GM23338 (cell line): ENCODE results near the gene CLEC11A. TPM values are rescaled to one million over a fixed set of nuclear protein-coding genes. Genes with fewer than 3 reads are reported as not detected.

Experiments used
- ATAC-seq: fragments of 200-7000 bp; cut with Tn5 transposase; 3 replicates; pipeline ENCODE4 v1.9.1; 2020
- DNase-seq: peaks from one replicate; pipeline ENCODE4 v3.0.0-alpha.2; 2015; ENCODE audit warnings: low spot score
- H2AFZ ChIP-seq: fragments of 200-600 bp; sonication (generic); 2 replicates; pipeline ENCODE4 v1.8.0; 2016; ENCODE audit warnings: antibody characterized with exemption, mild to moderate bottlenecking, moderate library complexity
- H3F3A ChIP-seq: fragments of 200-600 bp; sonication (generic); replicated peaks from 2 replicates; pipeline ENCODE4 v1.8.0; 2017; ENCODE audit warnings: antibody characterized with exemption, mixed run types, low read depth
- H3K27ac ChIP-seq: fragments of 200-600 bp; sonication (generic); 2 replicates; pipeline ENCODE4 v1.6.1; 2016; ENCODE audit warnings: low read depth
- H3K27me3 ChIP-seq: fragments of 200-600 bp; sonication (generic); 2 replicates; pipeline ENCODE4 v1.8.0; 2016; ENCODE audit warnings: mild to moderate bottlenecking, mixed run types, moderate library complexity; ENCODE audit not compliant: insufficient read depth
- H3K36me3 ChIP-seq: fragments of 200-600 bp; sonication (generic); 2 replicates; pipeline ENCODE4 v1.8.0; 2016; ENCODE audit warnings: mild to moderate bottlenecking; ENCODE audit not compliant: insufficient read depth
- H3K4me1 ChIP-seq: fragments of 200-600 bp; sonication (generic); 2 replicates; pipeline ENCODE4 v1.8.0; 2016; ENCODE audit warnings: mild to moderate bottlenecking, moderate library complexity; ENCODE audit not compliant: insufficient read depth
- H3K4me2 ChIP-seq: fragments of 200-600 bp; sonication (generic); 2 replicates; pipeline ENCODE4 v1.7.1; 2017; ENCODE audit warnings: mixed run types
- H3K4me3 ChIP-seq: fragments of 200-600 bp; sonication (generic); 2 replicates; pipeline ENCODE4 v1.6.1; 2016; ENCODE audit warnings: mixed run types
- H3K79me2 ChIP-seq: fragments of 200-600 bp; sonication (generic); replicated peaks from 2 replicates; pipeline ENCODE4 v1.8.0; 2017; ENCODE audit warnings: mild to moderate bottlenecking; ENCODE audit not compliant: insufficient read depth
- H3K9me2 ChIP-seq: fragments of 200-600 bp; sonication (generic); 2 replicates; pipeline ENCODE4 v1.8.0; 2017; ENCODE audit not compliant: insufficient read depth
- H4K20me1 ChIP-seq: fragments of 200-600 bp; sonication (generic); replicated peaks from 2 replicates; pipeline ENCODE4 v1.8.0; 2017; ENCODE audit warnings: mild to moderate bottlenecking; ENCODE audit not compliant: insufficient read depth
- H3K27ac Mint-ChIP-seq: 2 replicates; pipeline ENCODE4 v1.8.0; 2020; ENCODE audit warnings: inconsistent platforms, mild to moderate bottlenecking, moderate library complexity, mixed read lengths
- H3K27me3 Mint-ChIP-seq: 3 replicates; pipeline ENCODE4 v1.8.0; 2022; ENCODE audit warnings: low read depth, mild to moderate bottlenecking, moderate library complexity, mixed read lengths, inconsistent platforms; ENCODE audit not compliant: insufficient read depth, poor library complexity
- H3K36me3 Mint-ChIP-seq: 3 replicates; pipeline ENCODE4 v1.8.0; 2021; ENCODE audit warnings: low read depth, mild to moderate bottlenecking, inconsistent platforms, moderate library complexity, mixed read lengths
- H3K4me1 Mint-ChIP-seq: 3 replicates; pipeline ENCODE4 v1.8.0; 2020; ENCODE audit warnings: mild to moderate bottlenecking, inconsistent platforms, mixed read lengths
- H3K4me3 Mint-ChIP-seq: 3 replicates; pipeline ENCODE4 v1.8.0; 2021; ENCODE audit warnings: moderate library complexity, mild to moderate bottlenecking, inconsistent platforms, mixed read lengths
- H3K9me3 Mint-ChIP-seq: 3 replicates; pipeline ENCODE4 v1.8.0; 2020; ENCODE audit warnings: moderate library complexity, mild to moderate bottlenecking, inconsistent platforms, mixed read lengths
- CREB1 ChIP-seq: fragments of 250-450 bp; sonication (Bioruptor Pico); IDR thresholded peaks from 2 replicates; pipeline ENCODE4 v1.5.0; 2020; ENCODE audit warnings: low read depth, mild to moderate bottlenecking, moderate library complexity
- EZH2phosphoT487 ChIP-seq: fragments of 200-600 bp; sonication (generic); IDR thresholded peaks from one replicate; pipeline ENCODE4 v1.8.1; 2018; ENCODE audit warnings: antibody characterized with exemption; ENCODE audit not compliant: unreplicated experiment
- JUNB ChIP-seq: IDR thresholded peaks from one replicate; pipeline ENCODE4 v1.6.1; 2016; ENCODE audit warnings: antibody characterized with exemption; ENCODE audit not compliant: unreplicated experiment
- NANOG ChIP-seq: IDR thresholded peaks from 2 replicates; pipeline ENCODE4 v1.6.1; 2016; ENCODE audit warnings: antibody characterized with exemption, borderline replicate concordance
- STAT1 ChIP-seq: IDR thresholded peaks from one replicate; pipeline ENCODE4 v1.6.1; 2016; ENCODE audit warnings: antibody characterized with exemption; ENCODE audit not compliant: unreplicated experiment
- ZNF114 ChIP-seq: fragments of 250-450 bp; sonication (Bioruptor Pico); IDR thresholded peaks from 2 replicates; pipeline ENCODE4 v1.5.0; 2020; ENCODE audit warnings: mild to moderate bottlenecking, moderate library complexity
- ZNF331 ChIP-seq: fragments of 250-450 bp; sonication (Bioruptor Pico); IDR thresholded peaks from 2 replicates; pipeline ENCODE4 v1.5.0; 2020; ENCODE audit warnings: low read depth, mild to moderate bottlenecking, moderate library complexity
- polyA plus RNA-seq: library from polyadenylated mRNA; unstranded; fragments of >200 nt; fragmentation: Nextera tagmentation; extraction: Ambion mirVana; gene quantifications from 2 replicates; pipeline ENCODE4 v1.2.1, GENCODE V29; 2016
- total RNA-seq: library from RNA; depleted of rRNA; stranded (reverse); fragments of >200 nt; shearing (Covaris generic); gene quantifications from 2 replicates; pipeline ENCODE4 v1.2.3, GENCODE V29; 2014
- TF ChIP-seq, protein P1 (sequence below): IDR thresholded peaks from one replicate; pipeline ENCODE4 v1.6.1; 2018; ENCODE audit warnings: antibody characterized with exemption; ENCODE audit not compliant: unreplicated experiment
- TF ChIP-seq, protein P2 (sequence below): fragments of 250-450 bp; sonication (Bioruptor Pico); IDR thresholded peaks from 2 replicates; pipeline ENCODE4 v1.5.0; 2020; ENCODE audit warnings: mild to moderate bottlenecking, moderate library complexity

The CLEC11A gene
- total and polyA plus RNA-seq, 2 experiments from 2014 or later = 8.0 to 15.5 TPM

DNA sequence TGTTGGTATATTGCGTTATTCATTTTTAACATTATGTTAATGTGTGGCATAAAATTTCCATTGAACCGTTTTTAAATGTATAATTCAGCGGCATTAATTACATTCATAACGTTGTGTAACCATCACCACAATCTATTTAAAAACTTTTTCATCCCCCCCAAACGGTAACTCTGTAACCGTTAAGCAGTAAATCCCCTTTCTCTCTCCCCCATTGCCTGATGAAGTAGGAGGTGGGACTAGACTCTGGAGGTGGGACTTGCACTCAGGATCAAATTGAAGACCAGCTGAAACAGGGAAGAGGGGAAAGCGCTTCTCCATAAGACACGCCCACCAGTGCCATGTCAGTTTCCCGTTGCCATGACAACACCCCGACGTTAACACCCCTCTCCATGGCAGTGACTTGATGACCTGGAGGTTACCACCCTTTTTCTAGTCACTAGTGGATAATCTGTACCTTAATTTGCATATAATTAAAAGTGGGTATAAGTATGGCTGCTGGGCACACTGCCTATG lies 16.8 kb downstream of the CLEC11A start (continued):
- TF ChIP-seq, protein P1, sequence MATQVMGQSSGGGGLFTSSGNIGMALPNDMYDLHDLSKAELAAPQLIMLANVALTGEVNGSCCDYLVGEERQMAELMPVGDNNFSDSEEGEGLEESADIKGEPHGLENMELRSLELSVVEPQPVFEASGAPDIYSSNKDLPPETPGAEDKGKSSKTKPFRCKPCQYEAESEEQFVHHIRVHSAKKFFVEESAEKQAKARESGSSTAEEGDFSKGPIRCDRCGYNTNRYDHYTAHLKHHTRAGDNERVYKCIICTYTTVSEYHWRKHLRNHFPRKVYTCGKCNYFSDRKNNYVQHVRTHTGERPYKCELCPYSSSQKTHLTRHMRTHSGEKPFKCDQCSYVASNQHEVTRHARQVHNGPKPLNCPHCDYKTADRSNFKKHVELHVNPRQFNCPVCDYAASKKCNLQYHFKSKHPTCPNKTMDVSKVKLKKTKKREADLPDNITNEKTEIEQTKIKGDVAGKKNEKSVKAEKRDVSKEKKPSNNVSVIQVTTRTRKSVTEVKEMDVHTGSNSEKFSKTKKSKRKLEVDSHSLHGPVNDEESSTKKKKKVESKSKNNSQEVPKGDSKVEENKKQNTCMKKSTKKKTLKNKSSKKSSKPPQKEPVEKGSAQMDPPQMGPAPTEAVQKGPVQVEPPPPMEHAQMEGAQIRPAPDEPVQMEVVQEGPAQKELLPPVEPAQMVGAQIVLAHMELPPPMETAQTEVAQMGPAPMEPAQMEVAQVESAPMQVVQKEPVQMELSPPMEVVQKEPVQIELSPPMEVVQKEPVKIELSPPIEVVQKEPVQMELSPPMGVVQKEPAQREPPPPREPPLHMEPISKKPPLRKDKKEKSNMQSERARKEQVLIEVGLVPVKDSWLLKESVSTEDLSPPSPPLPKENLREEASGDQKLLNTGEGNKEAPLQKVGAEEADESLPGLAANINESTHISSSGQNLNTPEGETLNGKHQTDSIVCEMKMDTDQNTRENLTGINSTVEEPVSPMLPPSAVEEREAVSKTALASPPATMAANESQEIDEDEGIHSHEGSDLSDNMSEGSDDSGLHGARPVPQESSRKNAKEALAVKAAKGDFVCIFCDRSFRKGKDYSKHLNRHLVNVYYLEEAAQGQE = no peak
- TF ChIP-seq NANOG (no peak), JUNB (no peak)
- TF ChIP-seq, protein P2, sequence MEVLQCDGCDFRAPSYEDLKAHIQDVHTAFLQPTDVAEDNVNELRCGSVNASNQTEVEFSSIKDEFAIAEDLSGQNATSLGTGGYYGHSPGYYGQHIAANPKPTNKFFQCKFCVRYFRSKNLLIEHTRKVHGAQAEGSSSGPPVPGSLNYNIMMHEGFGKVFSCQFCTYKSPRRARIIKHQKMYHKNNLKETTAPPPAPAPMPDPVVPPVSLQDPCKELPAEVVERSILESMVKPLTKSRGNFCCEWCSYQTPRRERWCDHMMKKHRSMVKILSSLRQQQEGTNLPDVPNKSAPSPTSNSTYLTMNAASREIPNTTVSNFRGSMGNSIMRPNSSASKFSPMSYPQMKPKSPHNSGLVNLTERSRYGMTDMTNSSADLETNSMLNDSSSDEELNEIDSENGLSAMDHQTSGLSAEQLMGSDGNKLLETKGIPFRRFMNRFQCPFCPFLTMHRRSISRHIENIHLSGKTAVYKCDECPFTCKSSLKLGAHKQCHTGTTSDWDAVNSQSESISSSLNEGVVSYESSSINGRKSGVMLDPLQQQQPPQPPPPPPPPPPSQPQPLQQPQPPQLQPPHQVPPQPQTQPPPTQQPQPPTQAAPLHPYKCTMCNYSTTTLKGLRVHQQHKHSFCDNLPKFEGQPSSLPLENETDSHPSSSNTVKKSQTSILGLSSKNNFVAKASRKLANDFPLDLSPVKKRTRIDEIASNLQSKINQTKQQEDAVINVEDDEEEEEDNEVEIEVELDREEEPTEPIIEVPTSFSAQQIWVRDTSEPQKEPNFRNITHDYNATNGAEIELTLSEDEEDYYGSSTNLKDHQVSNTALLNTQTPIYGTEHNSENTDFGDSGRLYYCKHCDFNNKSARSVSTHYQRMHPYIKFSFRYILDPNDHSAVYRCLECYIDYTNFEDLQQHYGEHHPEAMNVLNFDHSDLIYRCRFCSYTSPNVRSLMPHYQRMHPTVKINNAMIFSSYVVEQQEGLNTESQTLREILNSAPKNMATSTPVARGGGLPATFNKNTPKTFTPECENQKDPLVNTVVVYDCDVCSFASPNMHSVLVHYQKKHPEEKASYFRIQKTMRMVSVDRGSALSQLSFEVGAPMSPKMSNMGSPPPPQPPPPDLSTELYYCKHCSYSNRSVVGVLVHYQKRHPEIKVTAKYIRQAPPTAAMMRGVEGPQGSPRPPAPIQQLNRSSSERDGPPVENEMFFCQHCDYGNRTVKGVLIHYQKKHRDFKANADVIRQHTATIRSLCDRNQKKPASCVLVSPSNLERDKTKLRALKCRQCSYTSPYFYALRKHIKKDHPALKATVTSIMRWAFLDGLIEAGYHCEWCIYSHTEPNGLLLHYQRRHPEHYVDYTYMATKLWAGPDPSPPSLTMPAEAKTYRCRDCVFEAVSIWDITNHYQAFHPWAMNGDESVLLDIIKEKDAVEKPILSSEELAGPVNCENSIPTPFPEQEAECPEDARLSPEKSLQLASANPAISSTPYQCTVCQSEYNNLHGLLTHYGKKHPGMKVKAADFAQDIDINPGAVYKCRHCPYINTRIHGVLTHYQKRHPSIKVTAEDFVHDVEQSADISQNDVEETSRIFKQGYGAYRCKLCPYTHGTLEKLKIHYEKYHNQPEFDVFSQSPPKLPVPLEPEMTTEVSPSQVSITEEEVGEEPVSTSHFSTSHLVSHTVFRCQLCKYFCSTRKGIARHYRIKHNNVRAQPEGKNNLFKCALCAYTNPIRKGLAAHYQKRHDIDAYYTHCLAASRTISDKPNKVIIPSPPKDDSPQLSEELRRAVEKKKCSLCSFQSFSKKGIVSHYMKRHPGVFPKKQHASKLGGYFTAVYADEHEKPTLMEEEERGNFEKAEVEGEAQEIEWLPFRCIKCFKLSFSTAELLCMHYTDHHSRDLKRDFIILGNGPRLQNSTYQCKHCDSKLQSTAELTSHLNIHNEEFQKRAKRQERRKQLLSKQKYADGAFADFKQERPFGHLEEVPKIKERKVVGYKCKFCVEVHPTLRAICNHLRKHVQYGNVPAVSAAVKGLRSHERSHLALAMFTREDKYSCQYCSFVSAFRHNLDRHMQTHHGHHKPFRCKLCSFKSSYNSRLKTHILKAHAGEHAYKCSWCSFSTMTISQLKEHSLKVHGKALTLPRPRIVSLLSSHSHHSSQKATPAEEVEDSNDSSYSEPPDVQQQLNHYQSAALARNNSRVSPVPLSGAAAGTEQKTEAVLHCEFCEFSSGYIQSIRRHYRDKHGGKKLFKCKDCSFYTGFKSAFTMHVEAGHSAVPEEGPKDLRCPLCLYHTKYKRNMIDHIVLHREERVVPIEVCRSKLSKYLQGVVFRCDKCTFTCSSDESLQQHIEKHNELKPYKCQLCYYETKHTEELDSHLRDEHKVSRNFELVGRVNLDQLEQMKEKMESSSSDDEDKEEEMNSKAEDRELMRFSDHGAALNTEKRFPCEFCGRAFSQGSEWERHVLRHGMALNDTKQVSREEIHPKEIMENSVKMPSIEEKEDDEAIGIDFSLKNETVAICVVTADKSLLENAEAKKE (CRISPR knock-in tag) = no peak

DNA sequence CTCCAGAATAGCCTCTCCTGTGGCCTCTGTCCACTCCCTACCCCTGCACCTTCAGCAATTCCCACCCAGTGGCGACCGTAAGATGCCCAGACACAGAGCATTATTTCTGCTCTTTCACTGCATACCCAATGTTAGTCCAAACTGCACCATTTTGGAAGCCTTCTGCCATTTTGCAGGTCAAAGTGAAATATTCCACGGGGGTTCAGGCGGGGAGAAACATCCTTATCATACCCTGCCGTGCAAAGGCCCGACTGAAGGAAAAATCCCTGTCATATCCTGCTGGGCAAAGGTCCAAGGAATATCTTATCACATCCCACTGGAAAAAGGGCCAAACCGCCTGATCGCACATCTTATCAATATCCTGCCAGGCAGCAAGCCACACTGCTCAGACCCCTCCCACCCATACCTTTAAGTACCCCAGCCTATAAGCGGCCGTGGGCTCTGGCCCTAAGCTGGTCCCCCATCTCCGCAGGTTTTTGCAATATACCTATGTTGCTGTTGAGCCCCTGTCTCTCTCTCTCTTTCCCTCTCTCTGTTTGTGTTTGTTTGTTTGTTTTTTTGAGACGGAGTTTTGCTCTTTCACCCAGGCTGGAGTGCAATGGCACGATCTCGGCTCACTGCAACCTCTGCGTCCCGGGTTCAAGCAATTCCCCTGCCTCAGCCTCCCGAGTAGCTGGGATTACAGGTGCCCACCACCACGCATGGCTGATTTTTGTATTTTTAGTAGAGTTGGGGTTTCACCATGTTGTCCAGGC lies 18.2 kb downstream of the CLEC11A start:
- no peak for ATAC-seq
- H3K4me3 ChIP-seq = no peak overlapping the region
- H3K27ac ChIP-seq = no peak overlapping the region
- no peaks in the 10 kb centered on the region for H3K27me3 ChIP-seq
- no peaks in the 10 kb centered on the region for H3K4me1 ChIP-seq
- no peak overlapping the region for H2AFZ ChIP-seq
- Mint-ChIP-seq H3K4me3 (no peak overlapping the region), H3K4me1 (no peaks in the 10 kb centered on the region), H3K36me3 (peaks cover 47% of the 10 kb centered on the region), H3K27me3 (peaks cover 4% of the 10 kb centered on the region), H3K9me3 (peaks cover 99% of the 10 kb centered on the region), H3K27ac (no peak overlapping the region)
- no peak for DNase-seq
- H4K20me1 ChIP-seq = no peaks in the 10 kb centered on the region
- no peak overlapping the region for H3K4me2 ChIP-seq
- H3K9me2 ChIP-seq = no peaks in the 10 kb centered on the region
- no peaks in the 10 kb centered on the region for H3K36me3 ChIP-seq
- H3F3A ChIP-seq = no peaks in the 10 kb centered on the region
- no peaks in the 10 kb centered on the region for H3K79me2 ChIP-seq
- TF ChIP-seq, protein P1 = no peak
- TF ChIP-seq CREB1 (CRISPR knock-in tag) (no peak), STAT1 (no peak), EZH2phosphoT487 (no peak), ZNF331 (CRISPR knock-in tag) (no peak), ZNF114 (CRISPR knock-in tag) (no peak), JUNB (no peak)
